HG03066 (cell line): Measurements from ENCODE around the gene DUSP21.
"Not testable (repeated sequence)": the region's sequence is repeated elsewhere in the genome, so short reads cannot be mapped to it uniquely, and the experiment has no call there.

Source experiments
- ATAC-seq: cut with Tn5 transposase; IDR thresholded peaks from one replicate; pipeline ENCODE4 v1.9.1; 2021; ENCODE audit warnings: low read depth; ENCODE audit not compliant: unreplicated experiment

The DUSP21 gene

GRCh38 chrX:44874420-44875184 is 30.8 kb downstream of the DUSP21 start:
- no peak for ATAC-seq

GRCh38 chrX:44875185-44875489 is 31.3 kb downstream of the DUSP21 start:
- ATAC-seq = no peak

GRCh38 chrX:44876086-44876485 is 32.3 kb downstream of the DUSP21 start:
- no peak for ATAC-seq

GRCh38 chrX:44876767-44877166 is 32.9 kb downstream of the DUSP21 start:
- ATAC-seq = no peak

- ATAC-seq = no peak
Observed at GRCh38 chrX:44878780-44879179, 35.0 kb downstream of the DUSP21 start.

- no peak for ATAC-seq
Observed at GRCh38 chrX:44881549-44881948, 37.7 kb downstream of the DUSP21 start.

- no peak for ATAC-seq
Observed at GRCh38 chrX:44882635-44883034, 38.8 kb downstream of the DUSP21 start.

- no peak for ATAC-seq
Observed at GRCh38 chrX:44884944-44885343, 41.1 kb downstream of the DUSP21 start.

GRCh38 chrX:44889824-44890223 is 46.0 kb downstream of the DUSP21 start:
- ATAC-seq = no peak

- no peak for ATAC-seq
Observed at GRCh38 chrX:44890247-44890646, 46.4 kb downstream of the DUSP21 start.

GRCh38 chrX:44890687-44891086 is 46.9 kb downstream of the DUSP21 start:
- not testable (repeated sequence) for ATAC-seq

- ATAC-seq = no peak
Observed at GRCh38 chrX:44891642-44892041, 47.8 kb downstream of the DUSP21 start.
